Body of pancreas (tissue), 4 donors: ENCODE results near the gene TCHP. TPM values are rescaled to one million over a fixed set of nuclear protein-coding genes. Genes with fewer than 3 reads are reported as not detected.

ENCODE experiments used
- ATAC-seq: fragments of 150-250 bp; one replicate; pipeline ENCODE4 v1.9.1; 2016
- DNase-seq, 4 donors: peaks; one replicate each; pipeline ENCODE4 v3.0.0-alpha.2; 2019
- H3K27ac ChIP-seq, 4 donors: fragments of 200-600 bp; sonication (generic); 1 replicate in 3 of 4; 2 replicates in 1 of 4; pipeline versions ENCODE4 v1.5.1 to v1.6.1; 2016 to 2019; ENCODE audit warnings: mild to moderate bottlenecking in 1 of 4, mixed read lengths in 1 of 4, moderate library complexity in 1 of 4
- H3K27me3 ChIP-seq, 2 donors: fragments of 200-600 bp; sonication (generic); one replicate each; pipeline ENCODE4 v1.6.0; 2016; ENCODE audit warnings: mild to moderate bottlenecking in 1 of 2
- H3K36me3 ChIP-seq, 2 donors: fragments of 200-600 bp; sonication (generic); replicated peaks in 1 of 2; 2 replicates each; pipeline ENCODE4 v1.5.1; 2016; ENCODE audit warnings: low read depth in 2 of 2; ENCODE audit not compliant: insufficient read depth in 1 of 2
- H3K4me1 ChIP-seq: fragments of 200-600 bp; sonication (generic); one replicate; pipeline ENCODE4 v1.6.0; 2016
- H3K4me3 ChIP-seq, 2 donors: fragments of 200-600 bp; sonication (generic); 1 replicate in 1 of 2; 2 replicates in 1 of 2; pipeline ENCODE4 v1.5.1; 2016 to 2019
- H3K9me3 ChIP-seq, 3 donors: fragments of 200-600 bp; sonication (generic); 1 replicate in 2 of 3; 2 replicates in 1 of 3; pipeline ENCODE4 v1.5.1; 2016
- CTCF ChIP-seq, 7 experiments: fragments of 450-650 bp in 4 of 7; fragments of 200-600 bp in 3 of 7; sonication (generic) in 3 of 7; IDR thresholded peaks; one replicate each; pipeline ENCODE4 v1.5.1; 2016 to 2019; ENCODE audit warnings: antibody characterized with exemption in 7 of 7
- POLR2A ChIP-seq, 3 donors: fragments of 450-650 bp; IDR thresholded peaks; one replicate each; pipeline ENCODE4 v1.6.1; 2016; ENCODE audit warnings: antibody characterized with exemption in 3 of 3, mild to moderate bottlenecking in 2 of 3
- WGBS, 2 donors: methylation state at CpG; one replicate each; pipeline ENCODE4 v1.1.5; 2017; 5-methylcytosine and 5-hydroxymethylcytosine counted together
- intact Hi-C: fragments of 100-400 bp; cut with DNase I; formaldehyde crosslinking; loops from one replicate; pipeline ENCODE4 v1.15.1; 2023
- total RNA-seq, 2 donors: library from RNA; depleted of rRNA; stranded (reverse); fragments of >200 nt; gene quantifications; one replicate each; pipeline ENCODE4 v1.1.0, GENCODE V29; 2016

Gene TCHP
- total RNA-seq, 2 donors from 2014 or later: 29.3 to 72.2 TPM

- 81 to 83% methylated on average over 6 of the region's 6 CpGs for WGBS, 2 donors
- H3K27ac ChIP-seq: no peak overlapping the region
- DNase-seq (no peak), ATAC-seq (no peak)
- no peaks in the 10 kb centered on the region for H3K9me3 ChIP-seq
- no peak overlapping the region for H3K4me3 ChIP-seq
- intact Hi-C loops: no loop called here
- TF ChIP-seq CTCF (IDR thresholded peaks at IDR 0.05): no peak
- TF ChIP-seq POLR2A (IDR thresholded peaks at IDR 0.05): no peak
- no peaks in the 10 kb centered on the region for H3K27me3 ChIP-seq
- H3K36me3 ChIP-seq: no peaks in the 10 kb centered on the region
- peaks cover 22% of the 10 kb centered on the region for H3K4me1 ChIP-seq
Observed at GRCh38 chr12:109873653-109874052, 26.4 kb upstream of the TCHP start.

GRCh38 chr12:109875572-109876131, 24.4 kb upstream of the TCHP start:
- Histone ChIP-seq H3K27ac (no peak overlapping the region), H3K9me3 (no peaks in the 10 kb centered on the region), H3K27me3 (no peaks in the 10 kb centered on the region), H3K4me3 (no peak overlapping the region), H3K36me3 (no peaks in the 10 kb centered on the region), H3K4me1 (peaks cover 33% of the 10 kb centered on the region)
- ATAC-seq (no peak), DNase-seq (peak in 1 of 4 donors; percentile 21)
- WGBS, 2 donors: 61 to 68% methylated on average over 6 of the region's 6 CpGs
- no peak for TF ChIP-seq CTCF (IDR thresholded peaks at IDR 0.05)
- no peak for TF ChIP-seq POLR2A (IDR thresholded peaks at IDR 0.05)
- intact Hi-C loops: no loop called here

GRCh38 chr12:109876406-109876805, 23.7 kb upstream of the TCHP start:
- no peaks in the 10 kb centered on the region for H3K36me3 ChIP-seq
- H3K4me3 ChIP-seq: no peak overlapping the region
- intact Hi-C loops: no loop called here
- H3K9me3 ChIP-seq: no peaks in the 10 kb centered on the region
- H3K27ac ChIP-seq: no peak overlapping the region
- H3K27me3 ChIP-seq: no peaks in the 10 kb centered on the region
- peaks cover 38% of the 10 kb centered on the region for H3K4me1 ChIP-seq
- DNase-seq (no peak), ATAC-seq (no peak)
- no peak for TF ChIP-seq POLR2A (IDR thresholded peaks at IDR 0.05)
- TF ChIP-seq CTCF (IDR thresholded peaks at IDR 0.05): no peak

- TF ChIP-seq POLR2A (IDR thresholded peaks at IDR 0.05): no peak
- TF ChIP-seq CTCF (IDR thresholded peaks at IDR 0.05): no peak
- H3K27me3 ChIP-seq: no peaks in the 10 kb centered on the region
- no peak overlapping the region for H3K27ac ChIP-seq
- intact Hi-C loops: no loop called here
- H3K36me3 ChIP-seq: no peaks in the 10 kb centered on the region
- no peak for DNase-seq
- WGBS, 2 donors: 68 to 76% methylated on average over 8 to 10 of the region's 10 CpGs
- peaks cover 38% of the 10 kb centered on the region for H3K4me1 ChIP-seq
- H3K4me3 ChIP-seq: no peak overlapping the region
- no peaks in the 10 kb centered on the region for H3K9me3 ChIP-seq
- no peak for ATAC-seq
Observed at GRCh38 chr12:109877504-109878246, 22.4 kb upstream of the TCHP start.

- no peak overlapping the region for H3K4me3 ChIP-seq
- ATAC-seq (no peak), DNase-seq (no peak)
- no peaks in the 10 kb centered on the region for H3K9me3 ChIP-seq
- intact Hi-C loops: no loop called here
- no peaks in the 10 kb centered on the region for H3K27me3 ChIP-seq
- TF ChIP-seq POLR2A (IDR thresholded peaks at IDR 0.05) (no peak), CTCF (IDR thresholded peaks at IDR 0.05) (no peak)
- H3K27ac ChIP-seq: no peak overlapping the region
- no peaks in the 10 kb centered on the region for H3K36me3 ChIP-seq
- peaks cover 38% of the 10 kb centered on the region for H3K4me1 ChIP-seq
- 88 to 91% methylated on average over 3 of the region's 3 CpGs for WGBS, 2 donors
Observed at GRCh38 chr12:109878247-109878625, 21.8 kb upstream of the TCHP start.
